ENCODE results near the gene SUSD4. TPM values are rescaled to one million over a fixed set of nuclear protein-coding genes. Genes with fewer than 3 reads are reported as not detected.

Gene SUSD4
- total RNA-seq, 3 donors from 2014 or later, result 0.43 to 0.79 (median 0.77) TPM

- Histone ChIP-seq H3K9me3 (no peaks in the 10 kb centered on the region), H3K4me3 (no peak overlapping the region), H3K4me1 (ENCODE audit: low read depth) (no peaks in the 10 kb centered on the region), H3K36me3 (ENCODE audit: low read depth) (no peaks in the 10 kb centered on the region)
- ATAC-seq (no peak), DNase-seq (no peak)
- no peak for TF ChIP-seq CTCF (IDR thresholded peaks at IDR 0.05)
- intact Hi-C loops (cut with DNase I, micrococcal nuclease), result no loop called here
Observed at GRCh38 chr1:223346311-223346710, 17.7 kb downstream of the SUSD4 start.

- intact Hi-C loops (cut with DNase I, micrococcal nuclease), result no loop called here
- Histone ChIP-seq H3K4me3 (no peak overlapping the region), H3K36me3 (ENCODE audit: low read depth) (no peaks in the 10 kb centered on the region), H3K9me3 (no peaks in the 10 kb centered on the region), H3K4me1 (ENCODE audit: low read depth) (no peaks in the 10 kb centered on the region)
- TF ChIP-seq CTCF (IDR thresholded peaks at IDR 0.05), result no peak
- ATAC-seq, result no peak
- no peak for DNase-seq
Observed at GRCh38 chr1:223345720-223346119, 18.3 kb downstream of the SUSD4 start.

GRCh38 chr1:223344491-223344890 is 19.5 kb downstream of the SUSD4 start:
- Histone ChIP-seq H3K4me3 (no peak overlapping the region), H3K36me3 (ENCODE audit: low read depth) (no peaks in the 10 kb centered on the region), H3K4me1 (ENCODE audit: low read depth) (no peaks in the 10 kb centered on the region), H3K9me3 (no peaks in the 10 kb centered on the region)
- DNase-seq (no peak), ATAC-seq (no peak)
- no peak for TF ChIP-seq CTCF (IDR thresholded peaks at IDR 0.05)
- intact Hi-C loops (cut with DNase I, micrococcal nuclease), result no loop called here

- ATAC-seq (no peak), DNase-seq (no peak)
- intact Hi-C loops (cut with DNase I, micrococcal nuclease), result no loop called here
- no peaks in the 10 kb centered on the region for H3K4me1 ChIP-seq (ENCODE audit: low read depth)
- no peak overlapping the region for H3K4me3 ChIP-seq
- H3K36me3 ChIP-seq (ENCODE audit: low read depth), result no peaks in the 10 kb centered on the region
- TF ChIP-seq CTCF (IDR thresholded peaks at IDR 0.05), result no peak
- H3K9me3 ChIP-seq, result no peaks in the 10 kb centered on the region
Observed at GRCh38 chr1:223343692-223344091, 20.3 kb downstream of the SUSD4 start.

- DNase-seq, result no peak
- no peak for ATAC-seq
- TF ChIP-seq CTCF (IDR thresholded peaks at IDR 0.05), result no peak
- no peaks in the 10 kb centered on the region for H3K36me3 ChIP-seq (ENCODE audit: low read depth)
- no peaks in the 10 kb centered on the region for H3K4me1 ChIP-seq (ENCODE audit: low read depth)
- no peak overlapping the region for H3K4me3 ChIP-seq
- no peaks in the 10 kb centered on the region for H3K9me3 ChIP-seq
- intact Hi-C loops (cut with DNase I, micrococcal nuclease), result no loop called here
Observed at GRCh38 chr1:223341121-223341520, 22.9 kb downstream of the SUSD4 start.

GRCh38 chr1:223340637-223341036 is 23.3 kb downstream of the SUSD4 start:
- DNase-seq (no peak), ATAC-seq (no peak)
- TF ChIP-seq CTCF (IDR thresholded peaks at IDR 0.05), result no peak
- Histone ChIP-seq H3K4me3 (no peak overlapping the region), H3K4me1 (ENCODE audit: low read depth) (no peaks in the 10 kb centered on the region), H3K36me3 (ENCODE audit: low read depth) (no peaks in the 10 kb centered on the region), H3K9me3 (no peaks in the 10 kb centered on the region)
- intact Hi-C loops (cut with DNase I, micrococcal nuclease), result no loop called here
